ENCODE results near the gene ZIM2.
"Not testable (repeated sequence)": the region's sequence is repeated elsewhere in the genome, so short reads cannot be mapped to it uniquely, and the experiment has no call there.

The ZIM2 gene

GRCh38 chr19:56862741-56863140, 22.2 kb upstream of the ZIM2 start:
- peaks cover 5% of the 10 kb centered on the region for H3K9me3 ChIP-seq (ENCODE audit: low read length)
- H3K36me3 ChIP-seq (ENCODE audit: insufficient read depth, low read length): no peaks in the 10 kb centered on the region
- H3K27me3 ChIP-seq (ENCODE audit: insufficient read depth, low read length): no peaks in the 10 kb centered on the region
- H3K4me1 ChIP-seq (ENCODE audit: insufficient read depth, low read length): peaks cover 9% of the 10 kb centered on the region
- H2AFZ ChIP-seq (ENCODE audit: low read depth, low read length): no peak overlapping the region
- no peak overlapping the region for H3K4me3 ChIP-seq (ENCODE audit: low read length)

- not testable (repeated sequence) for H2AFZ ChIP-seq (ENCODE audit: low read depth, low read length); H3K9me3 ChIP-seq (ENCODE audit: low read length); H3K36me3 ChIP-seq (ENCODE audit: insufficient read depth, low read length); H3K27me3 ChIP-seq (ENCODE audit: insufficient read depth, low read length); H3K4me1 ChIP-seq (ENCODE audit: insufficient read depth, low read length); H3K4me3 ChIP-seq (ENCODE audit: low read length)
Observed at GRCh38 chr19:56860409-56860808, 19.9 kb upstream of the ZIM2 start.

GRCh38 chr19:56858026-56858425, 17.5 kb upstream of the ZIM2 start:
- Histone ChIP-seq H3K4me1 (ENCODE audit: insufficient read depth, low read length) (no peaks in the 10 kb centered on the region), H3K36me3 (ENCODE audit: insufficient read depth, low read length) (no peaks in the 10 kb centered on the region), H2AFZ (ENCODE audit: low read depth, low read length) (no peak overlapping the region), H3K9me3 (ENCODE audit: low read length) (no peaks in the 10 kb centered on the region), H3K4me3 (ENCODE audit: low read length) (no peak overlapping the region), H3K27me3 (ENCODE audit: insufficient read depth, low read length) (no peaks in the 10 kb centered on the region)

- Histone ChIP-seq H3K27me3 (ENCODE audit: insufficient read depth, low read length) (no peaks in the 10 kb centered on the region), H3K9me3 (ENCODE audit: low read length) (no peaks in the 10 kb centered on the region), H3K4me3 (ENCODE audit: low read length) (no peak overlapping the region)
Observed at GRCh38 chr19:56856822-56857221, 16.3 kb upstream of the ZIM2 start.

GRCh38 chr19:56852361-56852760, 11.8 kb upstream of the ZIM2 start:
- not testable (repeated sequence) for H3K9me3 ChIP-seq (ENCODE audit: low read length); H2AFZ ChIP-seq (ENCODE audit: low read depth, low read length); H3K27me3 ChIP-seq (ENCODE audit: insufficient read depth, low read length); H3K4me1 ChIP-seq (ENCODE audit: insufficient read depth, low read length); H3K4me3 ChIP-seq (ENCODE audit: low read length); H3K36me3 ChIP-seq (ENCODE audit: insufficient read depth, low read length)

More at GRCh38 chr19:56856822-56857221, 16.3 kb upstream of the ZIM2 start:
- Histone ChIP-seq H2AFZ (ENCODE audit: low read depth, low read length) (no peak overlapping the region), H3K36me3 (ENCODE audit: insufficient read depth, low read length) (no peaks in the 10 kb centered on the region), H3K4me1 (ENCODE audit: insufficient read depth, low read length) (no peaks in the 10 kb centered on the region)

- H3K27me3 ChIP-seq (ENCODE audit: insufficient read depth, low read length): peaks cover 10% of the 10 kb centered on the region
- H3K36me3 ChIP-seq (ENCODE audit: insufficient read depth, low read length): no peaks in the 10 kb centered on the region
- H3K4me3 ChIP-seq (ENCODE audit: low read length): no peak overlapping the region
- H2AFZ ChIP-seq (ENCODE audit: low read depth, low read length): no peak overlapping the region
- no peaks in the 10 kb centered on the region for H3K4me1 ChIP-seq (ENCODE audit: insufficient read depth, low read length)
- H3K9me3 ChIP-seq (ENCODE audit: low read length): no peaks in the 10 kb centered on the region
Observed at GRCh38 chr19:56848166-56848565, 7.6 kb upstream of the ZIM2 start.

- Histone ChIP-seq H3K36me3 (ENCODE audit: insufficient read depth, low read length) (no peaks in the 10 kb centered on the region), H2AFZ (ENCODE audit: low read depth, low read length) (no peak overlapping the region), H3K4me3 (ENCODE audit: low read length) (no peak overlapping the region), H3K9me3 (ENCODE audit: low read length) (peaks cover 10% of the 10 kb centered on the region), H3K4me1 (ENCODE audit: insufficient read depth, low read length) (no peaks in the 10 kb centered on the region), H3K27me3 (ENCODE audit: insufficient read depth, low read length) (peaks cover 5% of the 10 kb centered on the region)
Observed at GRCh38 chr19:56842412-56842811, 1.9 kb upstream of the ZIM2 start.

- Histone ChIP-seq H3K4me3 (ENCODE audit: low read length) (no peak overlapping the region), H3K4me1 (ENCODE audit: insufficient read depth, low read length) (no peaks in the 10 kb centered on the region), H3K9me3 (ENCODE audit: low read length) (peaks cover 10% of the 10 kb centered on the region), H3K27me3 (ENCODE audit: insufficient read depth, low read length) (peaks cover 5% of the 10 kb centered on the region), H2AFZ (ENCODE audit: low read depth, low read length) (no peak overlapping the region), H3K36me3 (ENCODE audit: insufficient read depth, low read length) (no peaks in the 10 kb centered on the region)
Observed at GRCh38 chr19:56841193-56841543, 642 bp upstream of the ZIM2 start.

- no peaks in the 10 kb centered on the region for H3K4me1 ChIP-seq (ENCODE audit: insufficient read depth, low read length)
- peaks cover 3% of the 10 kb centered on the region for H3K27me3 ChIP-seq (ENCODE audit: insufficient read depth, low read length)
- H3K9me3 ChIP-seq (ENCODE audit: low read length): peaks cover 12% of the 10 kb centered on the region
- no peaks in the 10 kb centered on the region for H3K36me3 ChIP-seq (ENCODE audit: insufficient read depth, low read length)
- no peak overlapping the region for H3K4me3 ChIP-seq (ENCODE audit: low read length)
- H2AFZ ChIP-seq (ENCODE audit: low read depth, low read length): no peak overlapping the region
Observed at GRCh38 chr19:56839652-56840450, 675 bp downstream of the ZIM2 start.

- H3K36me3 ChIP-seq (ENCODE audit: insufficient read depth, low read length): no peaks in the 10 kb centered on the region
- no peak overlapping the region for H3K4me3 ChIP-seq (ENCODE audit: low read length)
- no peaks in the 10 kb centered on the region for H3K4me1 ChIP-seq (ENCODE audit: insufficient read depth, low read length)
- H2AFZ ChIP-seq (ENCODE audit: low read depth, low read length): no peak overlapping the region
- peaks cover 12% of the 10 kb centered on the region for H3K9me3 ChIP-seq (ENCODE audit: low read length)
- H3K27me3 ChIP-seq (ENCODE audit: insufficient read depth, low read length): peaks cover 3% of the 10 kb centered on the region
Observed at GRCh38 chr19:56838909-56839651, 1.4 kb downstream of the ZIM2 start.

- Histone ChIP-seq H3K9me3 (ENCODE audit: low read length) (peaks cover 12% of the 10 kb centered on the region), H3K4me1 (ENCODE audit: insufficient read depth, low read length) (no peaks in the 10 kb centered on the region), H2AFZ (ENCODE audit: low read depth, low read length) (no peak overlapping the region), H3K36me3 (ENCODE audit: insufficient read depth, low read length) (no peaks in the 10 kb centered on the region), H3K27me3 (ENCODE audit: insufficient read depth, low read length) (no peaks in the 10 kb centered on the region), H3K4me3 (ENCODE audit: low read length) (no peak overlapping the region)
Observed at GRCh38 chr19:56838024-56838908, 2.3 kb downstream of the ZIM2 start.

GRCh38 chr19:56837492-56838023, 3.0 kb downstream of the ZIM2 start:
- no peak overlapping the region for H2AFZ ChIP-seq (ENCODE audit: low read depth, low read length)
- no peaks in the 10 kb centered on the region for H3K27me3 ChIP-seq (ENCODE audit: insufficient read depth, low read length)
- H3K36me3 ChIP-seq (ENCODE audit: insufficient read depth, low read length): no peaks in the 10 kb centered on the region
- no peak overlapping the region for H3K4me3 ChIP-seq (ENCODE audit: low read length)
- peaks cover under 1% of the 10 kb centered on the region for H3K4me1 ChIP-seq (ENCODE audit: insufficient read depth, low read length)
- peaks cover 14% of the 10 kb centered on the region for H3K9me3 ChIP-seq (ENCODE audit: low read length)

GRCh38 chr19:56837004-56837403, 3.5 kb downstream of the ZIM2 start:
- peaks cover 14% of the 10 kb centered on the region for H3K9me3 ChIP-seq (ENCODE audit: low read length)
- no peaks in the 10 kb centered on the region for H3K36me3 ChIP-seq (ENCODE audit: insufficient read depth, low read length)
- no peak overlapping the region for H3K4me3 ChIP-seq (ENCODE audit: low read length)
- H2AFZ ChIP-seq (ENCODE audit: low read depth, low read length): no peak overlapping the region
- H3K27me3 ChIP-seq (ENCODE audit: insufficient read depth, low read length): no peaks in the 10 kb centered on the region
- H3K4me1 ChIP-seq (ENCODE audit: insufficient read depth, low read length): peaks cover 6% of the 10 kb centered on the region

All from neuron (in vitro differentiated cells).